GM19035 (cell line): Measurements from ENCODE around the gene MINPP1.
"Not testable (repeated sequence)": the region's sequence is repeated elsewhere in the genome, so short reads cannot be mapped to it uniquely, and the experiment has no call there.

ENCODE experiments used
- ATAC-seq: cut with Tn5 transposase; IDR thresholded peaks from one replicate; pipeline ENCODE4 v1.9.1; 2021; ENCODE audit not compliant: unreplicated experiment

The MINPP1 gene, protein sequence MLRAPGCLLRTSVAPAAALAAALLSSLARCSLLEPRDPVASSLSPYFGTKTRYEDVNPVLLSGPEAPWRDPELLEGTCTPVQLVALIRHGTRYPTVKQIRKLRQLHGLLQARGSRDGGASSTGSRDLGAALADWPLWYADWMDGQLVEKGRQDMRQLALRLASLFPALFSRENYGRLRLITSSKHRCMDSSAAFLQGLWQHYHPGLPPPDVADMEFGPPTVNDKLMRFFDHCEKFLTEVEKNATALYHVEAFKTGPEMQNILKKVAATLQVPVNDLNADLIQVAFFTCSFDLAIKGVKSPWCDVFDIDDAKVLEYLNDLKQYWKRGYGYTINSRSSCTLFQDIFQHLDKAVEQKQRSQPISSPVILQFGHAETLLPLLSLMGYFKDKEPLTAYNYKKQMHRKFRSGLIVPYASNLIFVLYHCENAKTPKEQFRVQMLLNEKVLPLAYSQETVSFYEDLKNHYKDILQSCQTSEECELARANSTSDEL

DNA sequence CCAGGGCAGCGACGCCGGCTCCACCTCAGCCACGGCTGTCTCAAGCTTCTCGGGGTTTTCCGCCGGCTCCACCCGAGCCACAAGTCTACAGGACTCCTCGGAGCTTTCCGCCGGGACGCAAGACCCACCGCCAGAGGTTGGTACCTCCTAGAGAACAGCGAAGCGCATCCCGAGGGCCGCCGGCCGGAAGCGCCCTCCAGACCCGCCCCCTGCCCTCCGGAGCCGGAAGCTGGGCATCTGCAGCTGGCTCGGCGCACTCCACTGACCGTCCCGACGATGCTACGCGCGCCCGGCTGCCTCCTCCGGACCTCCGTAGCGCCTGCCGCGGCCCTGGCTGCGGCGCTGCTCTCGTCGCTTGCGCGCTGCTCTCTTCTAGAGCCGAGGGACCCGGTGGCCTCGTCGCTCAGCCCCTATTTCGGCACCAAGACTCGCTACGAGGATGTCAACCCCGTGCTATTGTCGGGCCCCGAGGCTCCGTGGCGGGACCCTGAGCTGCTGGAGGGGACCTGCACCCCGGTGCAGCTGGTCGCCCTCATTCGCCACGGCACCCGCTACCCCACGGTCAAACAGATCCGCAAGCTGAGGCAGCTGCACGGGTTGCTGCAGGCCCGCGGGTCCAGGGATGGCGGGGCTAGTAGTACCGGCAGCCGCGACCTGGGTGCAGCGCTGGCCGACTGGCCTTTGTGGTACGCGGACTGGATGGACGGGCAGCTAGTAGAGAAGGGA is at the start of gene MINPP1:
MINPP1 (plus strand) TSS at position 254 of the 726 bp plus-strand sequence; CDS start at position 277, 23 bp downstream.
- ATAC-seq = peak; percentile 83

DNA sequence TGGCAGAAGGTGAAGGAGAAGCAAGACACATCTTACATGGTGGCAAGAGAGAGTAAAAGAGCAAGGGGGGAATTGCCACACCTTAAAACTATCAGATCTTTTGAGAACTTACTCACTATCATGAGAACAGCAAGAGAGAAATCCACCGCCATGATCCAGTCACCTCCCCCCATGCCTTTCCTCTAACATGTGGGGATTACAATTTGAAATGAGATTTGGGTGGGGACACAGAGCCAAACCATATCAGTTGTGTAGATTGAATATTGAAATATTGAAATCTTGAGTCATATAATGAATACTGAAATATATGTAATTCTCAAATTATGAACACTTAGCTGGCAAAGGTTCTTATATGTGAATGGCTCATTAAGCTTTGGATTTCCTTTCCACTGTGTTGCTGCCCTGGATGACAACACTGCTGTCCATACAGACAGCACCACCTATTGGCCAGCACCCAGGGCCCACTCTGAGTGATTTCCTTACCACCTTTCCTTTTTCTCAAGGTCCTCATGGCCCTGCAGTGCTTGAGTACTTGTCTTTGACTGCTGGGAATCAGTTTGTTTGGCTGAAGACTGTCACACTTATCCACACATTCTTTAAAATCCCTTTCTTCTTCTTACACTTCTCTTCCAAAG is 48.0 kb upstream of the MINPP1 start:
- not testable (repeated sequence) for ATAC-seq

DNA sequence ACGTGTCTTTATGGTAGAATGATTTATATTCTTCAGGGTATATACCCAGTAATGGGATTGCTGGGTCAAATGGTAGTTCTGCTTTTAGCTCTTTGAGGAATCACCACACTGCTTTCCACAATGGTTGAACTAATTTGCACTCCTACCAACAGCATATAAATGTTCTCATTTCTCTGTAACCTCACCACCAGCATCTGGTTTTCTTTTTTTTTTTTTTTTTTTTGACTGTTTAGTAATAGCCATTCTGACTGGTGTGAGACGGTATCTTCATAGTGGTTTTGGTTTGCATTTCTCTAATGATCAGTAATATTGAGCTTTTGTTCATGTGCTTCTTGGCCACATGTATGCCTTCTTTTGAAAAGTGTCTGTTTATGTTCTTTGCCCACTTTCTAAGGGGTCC is 42.9 kb upstream of the MINPP1 start:
- not testable (repeated sequence) for ATAC-seq

DNA sequence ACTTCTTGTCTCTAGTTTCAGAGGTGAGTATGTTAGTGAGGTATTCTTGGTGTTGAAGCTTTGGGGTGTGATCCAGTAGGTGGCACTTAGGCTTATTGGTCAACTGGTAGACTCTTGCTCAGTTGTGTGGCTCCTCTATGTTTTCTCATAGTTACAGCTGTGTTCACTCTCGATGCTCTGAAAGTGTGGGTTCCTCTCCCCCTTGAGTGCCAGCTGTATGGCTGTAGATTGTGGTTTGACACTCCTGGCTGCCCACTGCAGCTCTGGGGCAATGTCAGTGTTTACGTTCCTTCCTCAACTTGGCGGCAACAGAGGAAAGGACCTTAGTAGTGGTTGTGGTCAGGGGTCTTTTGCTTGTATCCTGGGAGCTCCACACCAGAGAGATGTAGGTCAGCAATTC is 37.8 kb upstream of the MINPP1 start:
- not testable (repeated sequence) for ATAC-seq

DNA sequence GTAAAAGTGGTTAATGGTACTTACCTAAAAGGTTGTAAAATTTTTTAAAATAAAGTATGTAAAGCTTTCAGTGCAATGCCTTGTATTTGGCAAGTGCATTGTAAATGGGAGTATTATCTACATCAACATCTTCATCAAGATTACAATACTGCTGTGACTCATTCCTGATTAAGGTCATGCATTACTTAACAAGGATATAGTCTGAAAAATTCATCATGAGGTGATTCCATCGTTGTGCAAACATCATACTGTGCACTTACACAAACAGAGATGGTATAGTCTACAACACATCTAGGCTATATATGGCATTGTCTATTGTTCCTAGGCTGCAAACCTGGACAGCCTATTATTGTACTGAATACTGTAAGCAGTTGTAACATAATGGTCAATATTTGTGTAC is 16.0 kb upstream of the MINPP1 start:
- ATAC-seq = not testable (repeated sequence)

DNA sequence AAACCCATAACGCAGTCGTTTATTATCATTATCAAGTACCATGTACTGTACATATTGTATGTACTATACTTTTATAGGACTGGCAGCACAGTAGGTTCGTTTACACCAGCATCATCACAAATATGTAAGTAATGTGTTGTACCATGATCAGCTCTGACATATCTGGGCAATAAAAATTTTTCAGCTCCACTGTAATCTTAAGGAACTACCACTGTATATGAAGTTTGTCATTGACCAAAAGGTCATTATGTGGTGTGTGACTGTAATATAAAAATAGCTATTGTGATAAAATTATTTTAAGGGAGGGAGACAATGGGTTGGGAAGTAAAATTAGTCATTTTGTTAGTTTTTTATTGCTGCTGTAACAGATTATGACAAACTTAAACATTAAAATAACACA is 14.4 kb upstream of the MINPP1 start:
- ATAC-seq = not testable (repeated sequence)

DNA sequence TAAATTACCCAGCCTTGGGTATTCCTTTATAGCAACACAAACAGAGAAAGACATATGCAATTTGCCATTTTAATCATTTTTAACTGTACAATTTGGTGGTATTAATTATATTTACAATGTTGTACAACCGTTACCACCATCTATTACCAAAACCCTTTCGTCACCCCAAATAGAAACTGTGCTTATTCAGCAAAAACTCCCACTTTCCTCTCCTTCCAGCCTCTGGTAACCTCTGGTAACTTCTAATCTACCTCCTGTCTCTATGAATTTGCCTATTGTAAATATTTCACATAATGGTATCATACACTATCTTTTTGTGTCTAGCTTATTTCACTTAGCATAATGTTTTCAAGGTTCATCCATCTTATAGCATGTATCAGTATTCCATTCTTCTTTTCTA is 12.2 kb upstream of the MINPP1 start:
- ATAC-seq = not testable (repeated sequence)

DNA sequence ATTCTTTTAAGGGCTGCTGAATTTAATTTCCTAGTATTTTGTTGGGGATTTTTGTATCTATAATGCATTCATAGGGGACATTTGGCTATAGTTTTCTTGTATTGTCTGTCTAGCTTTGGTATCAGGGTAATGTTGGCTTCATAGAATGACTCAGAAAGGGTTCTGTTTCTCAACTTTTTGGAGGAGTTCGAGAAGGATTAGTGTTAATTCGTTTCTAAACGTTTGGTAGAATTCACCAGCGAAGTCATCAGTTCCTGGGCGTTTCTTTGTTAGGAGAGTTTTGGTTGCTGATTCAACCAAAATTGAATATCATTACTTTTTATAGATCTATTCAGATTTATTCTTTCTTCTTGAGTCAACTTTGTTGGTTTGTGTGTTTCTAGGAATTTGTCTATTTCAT is 9.2 kb upstream of the MINPP1 start:
- ATAC-seq = not testable (repeated sequence)

DNA sequence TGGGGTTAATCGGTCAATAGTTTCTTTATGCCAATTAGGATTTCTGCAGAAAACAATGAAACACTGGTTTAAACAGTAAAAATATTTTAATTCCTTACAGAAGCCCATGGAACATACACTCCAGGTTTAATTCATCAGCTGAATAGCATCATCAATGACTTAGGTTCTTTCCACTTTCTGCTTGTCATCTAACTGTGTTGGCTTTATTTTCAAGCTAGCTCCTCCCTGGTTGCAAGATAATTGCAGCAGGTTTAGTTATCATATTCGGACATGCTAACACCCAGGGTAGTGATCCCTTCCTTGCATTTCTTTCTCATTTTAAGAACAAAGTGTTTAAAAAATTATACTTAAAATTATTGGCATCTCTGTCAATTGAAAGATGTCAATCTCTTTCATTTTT is 7.3 kb upstream of the MINPP1 start:
- not testable (repeated sequence) for ATAC-seq

DNA sequence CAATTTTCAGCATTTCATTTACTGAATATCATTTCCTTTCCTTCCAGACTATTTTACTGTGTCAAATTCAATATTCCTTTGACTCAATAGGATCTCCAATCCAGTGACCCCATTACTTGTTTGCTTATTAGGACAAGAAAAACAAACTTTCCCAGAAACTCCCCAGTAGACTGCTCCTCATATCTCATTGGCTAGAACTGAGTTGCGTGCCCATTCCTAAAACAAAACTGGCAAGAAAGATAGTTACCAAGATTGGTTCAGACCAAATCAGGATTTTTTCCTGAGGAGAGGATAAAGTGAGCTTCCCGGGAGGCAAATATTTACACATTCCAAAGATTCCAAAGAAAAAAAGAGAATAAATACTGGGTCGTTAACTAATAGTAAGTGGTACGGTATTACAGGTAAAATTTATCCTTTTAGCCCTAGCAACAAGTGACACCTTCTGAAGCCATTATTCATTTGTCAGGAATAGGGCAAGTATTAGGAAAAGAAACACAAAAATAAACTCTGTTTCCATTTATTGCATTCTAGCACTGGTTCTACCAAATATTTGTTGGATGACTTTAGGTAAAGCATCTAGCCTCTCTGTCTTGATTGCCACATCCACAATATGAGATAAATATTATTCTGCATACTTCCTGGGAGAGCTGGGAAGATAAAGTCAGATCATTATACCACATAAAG is 6.4 kb upstream of the MINPP1 start:
- ATAC-seq = not testable (repeated sequence)

DNA sequence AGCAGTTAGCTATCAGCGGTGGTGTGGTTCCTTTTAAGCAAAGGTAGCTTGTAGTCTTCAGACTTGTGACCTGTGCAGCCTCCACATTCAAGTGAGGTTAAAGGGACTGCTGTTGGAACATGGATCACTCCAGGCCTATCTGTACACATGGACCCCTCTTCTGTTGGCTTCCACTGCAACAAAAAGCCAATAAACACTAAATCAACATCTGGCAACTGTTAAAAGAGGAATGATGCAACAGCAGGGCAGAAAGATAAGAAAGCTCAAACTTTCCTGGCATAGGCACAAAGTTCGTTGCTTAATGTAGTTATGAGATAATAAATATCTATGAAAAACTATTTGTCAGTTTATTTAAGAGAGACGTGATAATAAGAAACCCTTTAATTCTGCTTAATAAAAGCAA is 4.0 kb upstream of the MINPP1 start:
- ATAC-seq = no peak

DNA sequence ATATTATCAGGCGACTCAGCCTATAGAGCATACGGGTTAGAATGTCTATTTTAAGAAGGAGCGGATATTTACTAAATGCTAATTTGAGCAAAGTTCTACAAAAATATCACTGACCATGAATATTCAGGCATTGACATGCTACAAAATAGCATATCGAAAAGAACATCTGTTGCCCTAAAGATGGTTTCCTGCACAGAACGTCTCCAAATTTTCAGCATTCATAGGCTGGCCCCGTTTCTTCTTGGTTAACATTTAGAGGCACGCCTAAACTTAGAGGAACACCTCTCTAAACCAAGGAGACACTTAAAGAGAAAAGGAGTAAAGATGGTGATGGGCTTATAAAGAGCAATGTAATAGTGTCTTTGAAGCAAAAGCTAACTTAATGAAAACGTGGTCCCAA is 1.3 kb upstream of the MINPP1 start:
- no peak for ATAC-seq

DNA sequence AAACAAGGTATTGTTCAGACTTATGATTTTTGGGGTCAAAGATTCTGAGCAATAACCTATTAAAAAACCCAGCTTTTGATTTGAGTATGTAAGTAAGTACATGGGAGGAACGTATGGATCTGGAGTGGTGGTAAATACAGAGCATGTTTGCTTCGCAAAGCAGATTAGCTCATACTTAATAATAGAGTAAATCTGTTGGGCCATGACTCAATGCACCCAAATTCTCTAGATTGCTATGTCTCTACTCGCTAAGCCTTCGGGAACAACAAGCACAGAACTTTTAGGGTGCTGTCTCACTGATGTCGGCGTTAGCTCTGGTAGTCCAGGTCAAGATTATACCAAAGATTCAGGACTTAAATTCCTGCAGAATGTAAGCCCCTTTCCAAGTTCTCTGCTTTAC is 807 bp upstream of the MINPP1 start:
- ATAC-seq = no peak

DNA sequence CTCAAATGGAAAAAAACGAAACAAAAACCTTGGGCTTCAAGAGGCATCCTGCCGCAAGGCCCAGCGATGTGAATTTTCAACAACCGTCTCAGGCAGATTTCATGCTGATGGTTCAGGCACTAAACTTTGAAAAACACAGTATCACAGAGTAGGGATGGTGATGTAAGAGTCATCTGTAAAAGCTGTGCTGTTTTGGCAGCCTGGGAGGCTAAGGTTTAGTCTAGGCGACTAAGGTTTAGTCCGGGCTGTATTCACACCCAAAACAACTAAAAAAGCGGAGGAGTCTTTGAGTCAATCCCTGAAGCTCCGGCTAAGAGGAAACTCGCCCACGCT is 420 bp upstream of the MINPP1 start:
- ATAC-seq = no peak

DNA sequence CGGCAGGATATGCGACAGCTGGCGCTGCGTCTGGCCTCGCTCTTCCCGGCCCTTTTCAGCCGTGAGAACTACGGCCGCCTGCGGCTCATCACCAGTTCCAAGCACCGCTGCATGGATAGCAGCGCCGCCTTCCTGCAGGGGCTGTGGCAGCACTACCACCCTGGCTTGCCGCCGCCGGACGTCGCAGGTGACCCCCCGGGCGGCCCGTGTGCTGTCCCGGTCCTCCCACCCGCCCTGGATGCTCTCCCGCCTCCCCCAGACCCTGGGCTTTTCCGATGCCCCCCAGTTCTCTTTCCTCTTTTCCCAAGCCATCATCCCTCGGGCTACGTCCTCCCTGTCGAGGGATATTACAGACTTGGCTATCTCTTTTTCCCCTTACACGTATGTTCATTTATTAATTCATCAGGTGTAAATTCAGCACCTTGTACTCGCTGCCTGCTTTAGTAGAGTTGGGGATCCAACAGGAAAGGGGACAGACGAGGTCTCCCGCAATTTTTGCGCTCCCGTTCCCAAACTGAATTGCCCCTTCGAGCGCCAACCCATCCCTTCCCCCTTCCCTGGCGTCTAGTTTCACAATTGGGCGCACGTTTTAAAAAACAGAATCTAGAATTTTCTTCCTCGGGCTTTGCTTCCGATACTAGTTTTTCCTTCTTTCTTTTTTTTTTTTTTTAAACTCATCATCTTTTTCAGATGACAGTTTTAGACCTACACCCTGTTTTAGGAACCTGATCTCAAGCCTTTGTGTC is 846 bp downstream of the MINPP1 start:
- peak; percentile 62 for ATAC-seq

DNA sequence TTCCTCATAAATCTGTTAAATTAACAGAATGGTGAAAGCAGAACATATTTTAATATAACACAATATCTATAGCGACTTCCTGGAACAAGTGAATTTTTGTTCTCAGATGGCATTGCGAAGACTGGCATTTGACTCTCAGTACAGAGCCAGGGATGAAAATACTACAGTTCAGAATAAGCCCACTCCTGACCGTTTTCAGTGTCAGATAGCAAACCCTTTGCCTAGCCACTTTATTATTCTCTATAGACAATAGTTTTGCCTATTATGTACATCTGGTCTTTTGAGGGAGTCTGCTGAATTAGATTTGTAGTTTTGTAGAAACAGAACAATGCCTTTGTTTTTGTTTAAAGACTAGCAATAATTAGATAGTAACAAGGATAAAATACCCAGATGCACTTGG is 2.3 kb downstream of the MINPP1 start:
- no peak for ATAC-seq

DNA sequence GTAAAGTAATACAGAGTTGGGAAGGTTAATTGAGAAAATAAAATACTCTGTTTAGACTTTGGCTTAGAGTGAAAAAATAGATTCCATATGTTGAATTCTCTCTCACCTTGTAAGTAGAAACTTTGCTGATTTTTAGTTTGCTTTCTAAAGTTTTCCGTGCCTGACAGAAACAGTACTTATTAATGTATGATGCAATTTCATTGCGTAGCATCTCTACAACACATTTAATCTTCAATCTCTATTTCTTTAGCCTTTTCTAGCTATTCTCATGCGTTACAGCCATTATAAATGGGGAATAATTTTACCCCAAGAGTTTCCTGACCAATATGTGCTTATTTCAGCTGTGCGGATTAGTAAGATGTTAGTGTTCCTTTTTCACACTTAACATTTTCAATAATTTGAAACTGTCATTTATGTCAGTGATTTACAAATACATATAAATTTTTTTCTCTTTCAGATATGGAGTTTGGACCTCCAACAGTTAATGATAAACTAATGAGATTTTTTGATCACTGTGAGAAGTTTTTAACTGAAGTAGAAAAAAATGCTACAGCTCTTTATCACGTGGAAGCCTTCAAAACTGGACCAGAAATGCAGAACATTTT is 3.3 kb downstream of the MINPP1 start:
- ATAC-seq = no peak

DNA sequence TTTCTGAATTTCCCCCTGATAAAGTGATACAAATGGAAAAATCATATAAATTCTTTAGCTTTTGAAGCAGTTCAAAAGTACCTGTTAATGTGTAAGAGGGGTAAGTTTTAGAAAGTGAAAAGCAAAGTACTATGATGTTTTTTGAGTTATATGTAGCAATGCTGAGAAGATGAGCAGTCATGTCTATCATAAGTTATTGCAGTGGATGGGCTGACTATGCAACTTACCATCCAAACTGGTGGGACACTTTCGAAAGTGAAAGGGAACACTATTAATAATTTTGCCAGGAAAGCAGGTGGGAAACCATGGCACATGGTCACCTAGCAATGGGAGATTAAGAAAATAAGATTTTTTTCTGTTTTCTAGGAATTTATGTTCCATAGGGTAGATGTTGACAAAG is 4.1 kb downstream of the MINPP1 start:
- ATAC-seq = no peak

DNA sequence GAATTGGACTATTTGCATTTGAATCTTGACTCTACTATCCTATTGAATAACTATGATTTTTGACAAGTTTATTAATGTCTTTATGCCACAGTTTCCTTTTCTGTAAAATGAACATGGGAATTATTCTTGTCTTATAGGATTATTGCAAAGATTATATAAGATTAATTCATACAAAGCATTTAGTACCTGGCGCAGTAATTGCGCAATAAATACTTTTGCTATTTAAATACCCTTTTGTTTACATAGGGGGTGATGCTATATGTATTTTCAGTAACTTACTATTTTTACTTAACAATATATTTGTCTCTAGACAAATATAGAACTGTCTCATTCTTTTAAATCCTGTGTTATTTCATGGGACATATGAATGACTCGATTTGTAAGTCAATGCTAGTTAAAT is 5.3 kb downstream of the MINPP1 start:
- ATAC-seq = no peak

DNA sequence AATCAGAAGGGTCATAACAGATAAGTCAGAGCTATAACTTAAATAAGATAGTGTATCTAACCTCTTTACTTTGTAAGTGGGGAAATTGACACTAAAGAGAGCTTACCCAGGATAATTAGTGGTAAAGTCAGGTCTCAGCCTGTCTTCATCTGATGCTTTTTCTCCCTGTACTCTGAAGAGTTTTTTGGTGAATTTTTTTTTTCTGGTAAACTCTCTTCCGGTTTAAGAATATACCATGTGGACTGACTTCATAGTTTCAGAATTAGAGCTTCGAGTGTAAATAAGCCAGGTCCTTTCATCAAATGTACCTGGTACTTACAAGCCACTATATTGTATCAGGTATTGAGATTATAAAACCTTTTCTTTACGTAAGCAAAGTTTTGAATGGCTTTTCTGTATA is 6.8 kb downstream of the MINPP1 start:
- ATAC-seq = no peak
